H9 (cell line): ENCODE data around the gene CXCL14. TPM values are rescaled to one million over a fixed set of nuclear protein-coding genes. Genes with fewer than 3 reads are reported as not detected.
A peak's percentile ranks its signal among the peaks of the same experiment; 100 is the strongest.

Source experiments
- DNase-seq: peaks from one replicate; pipeline ENCODE4 v3.0.0-alpha.2; 2017
- H2AFZ ChIP-seq: one replicate; pipeline ENCODE4 v1.6.1; 2013; ENCODE audit warnings: mild to moderate bottlenecking, low read length, control low read depth, moderate library complexity
- H2AK5ac ChIP-seq: 2 replicates; pipeline ENCODE4 v1.6.1; 2013; ENCODE audit warnings: low read length, control low read depth, mixed read lengths; ENCODE audit not compliant: insufficient read length
- H2BK120ac ChIP-seq: one replicate; pipeline ENCODE4 v1.6.1; 2013; ENCODE audit warnings: low read depth, mild to moderate bottlenecking, low read length, control low read depth, inconsistent platforms; ENCODE audit not compliant: poor library complexity, severe bottlenecking
- H2BK12ac ChIP-seq: 2 replicates; pipeline ENCODE4 v1.6.1; 2013; ENCODE audit warnings: low read length, control low read depth, mixed read lengths, low read depth; ENCODE audit not compliant: insufficient read length
- H2BK15ac ChIP-seq: 2 replicates; pipeline ENCODE4 v1.6.1; 2013; ENCODE audit warnings: low read depth, low read length, control low read depth
- H2BK20ac ChIP-seq: one replicate; pipeline ENCODE4 v1.6.1; 2013; ENCODE audit warnings: low read depth, mild to moderate bottlenecking, low read length, control low read depth, inconsistent platforms; ENCODE audit not compliant: poor library complexity, severe bottlenecking
- H2BK5ac ChIP-seq: 2 replicates; pipeline ENCODE4 v1.6.1; 2013; ENCODE audit warnings: low read length, control low read depth, mixed read lengths; ENCODE audit not compliant: insufficient read length
- H3K14ac ChIP-seq: 2 replicates; pipeline ENCODE4 v1.6.1; 2013; ENCODE audit warnings: low read length, control low read depth; ENCODE audit not compliant: insufficient read depth
- H3K18ac ChIP-seq: 2 replicates; pipeline ENCODE4 v1.6.1; 2013; ENCODE audit warnings: low read depth, mild to moderate bottlenecking, mixed read lengths, low read length, control low read depth; ENCODE audit not compliant: insufficient read length
- H3K23ac ChIP-seq: 2 replicates; pipeline ENCODE4 v1.6.1; 2013; ENCODE audit warnings: low read length, control low read depth, mixed read lengths, low read depth; ENCODE audit not compliant: insufficient read length
- H3K23me2 ChIP-seq: 2 replicates; pipeline ENCODE4 v1.6.1; 2013; ENCODE audit warnings: low read depth, mild to moderate bottlenecking, mixed read lengths, low read length, control low read depth; ENCODE audit not compliant: insufficient read length, poor library complexity, severe bottlenecking
- H3K27ac ChIP-seq: 2 replicates; pipeline ENCODE4 v1.5.1; 2013; ENCODE audit warnings: low read length, control low read depth, mixed read lengths, low read depth; ENCODE audit not compliant: insufficient read length
- H3K27me3 ChIP-seq: 2 replicates; pipeline ENCODE4 v1.6.1; 2013; ENCODE audit warnings: low read length, control low read depth, inconsistent platforms; ENCODE audit not compliant: insufficient read depth
- H3K4ac ChIP-seq: 2 replicates; pipeline ENCODE4 v1.6.1; 2013; ENCODE audit warnings: low read depth, mild to moderate bottlenecking, control low read depth, inconsistent platforms, low read length, moderate library complexity
- H3K4me1 ChIP-seq: 2 replicates; pipeline ENCODE4 v1.6.1; 2013; ENCODE audit warnings: low read length, control low read depth, inconsistent platforms; ENCODE audit not compliant: insufficient read depth
- H3K4me2 ChIP-seq: 2 replicates; pipeline ENCODE4 v1.6.1; 2013; ENCODE audit warnings: low read length, control low read depth, mixed read lengths; ENCODE audit not compliant: insufficient read length, insufficient read depth
- H3K56ac ChIP-seq: 2 replicates; pipeline ENCODE4 v1.6.1; 2013; ENCODE audit warnings: low read depth, mild to moderate bottlenecking, mixed read lengths, low read length, control low read depth; ENCODE audit not compliant: insufficient read length
- H3K79me1 ChIP-seq: 2 replicates; pipeline ENCODE4 v1.6.1; 2013; ENCODE audit warnings: low read depth, mild to moderate bottlenecking, moderate library complexity, low read length, control low read depth, inconsistent platforms; ENCODE audit not compliant: insufficient read depth, poor library complexity, severe bottlenecking
- H3K79me2 ChIP-seq: 2 replicates; pipeline ENCODE4 v1.6.1; 2013; ENCODE audit warnings: low read length, control low read depth, inconsistent platforms; ENCODE audit not compliant: insufficient read depth
- H3K9ac ChIP-seq: 2 replicates; pipeline ENCODE4 v1.6.1; 2013; ENCODE audit warnings: low read length, control low read depth, mixed read lengths; ENCODE audit not compliant: insufficient read length; ENCODE audit errors: extremely low read depth
- H3K9me3 ChIP-seq: one replicate; pipeline ENCODE4 v1.6.1; 2013; ENCODE audit warnings: low read depth, low read length, inconsistent platforms; ENCODE audit not compliant: control insufficient read depth
- H3T11ph ChIP-seq: one replicate; pipeline ENCODE4 v1.6.1; 2013; ENCODE audit warnings: mild to moderate bottlenecking, low read length, control low read depth, inconsistent platforms
- H4K20me1 ChIP-seq: one replicate; pipeline ENCODE4 v1.6.1; 2013; ENCODE audit not compliant: control insufficient read depth, insufficient read length, insufficient read depth
- H4K5ac ChIP-seq: 2 replicates; pipeline ENCODE4 v1.6.1; 2013; ENCODE audit warnings: low read depth, mild to moderate bottlenecking, mixed read lengths, low read length, control low read depth; ENCODE audit not compliant: insufficient read length
- H4K8ac ChIP-seq: replicated peaks from 2 replicates; pipeline ENCODE4 v1.6.1; 2013; ENCODE audit warnings: low read length, control low read depth, mixed read lengths, low read depth; ENCODE audit not compliant: insufficient read length
- H4K91ac ChIP-seq: 2 replicates; pipeline ENCODE4 v1.6.1; 2013; ENCODE audit warnings: low read depth, mild to moderate bottlenecking, moderate library complexity, mixed read lengths, low read length, control low read depth; ENCODE audit not compliant: insufficient read length
- H3K27ac Mint-ChIP-seq, 3 experiments: 2 replicates in 2 of 3; 3 replicates in 1 of 3; pipeline ENCODE4 v1.8.0; 2020 to 2021; ENCODE audit warnings: mixed read lengths in 3 of 3, mild to moderate bottlenecking in 1 of 3, moderate library complexity in 1 of 3
- H3K27me3 Mint-ChIP-seq: 2 replicates; pipeline ENCODE4 v1.8.0; 2021; ENCODE audit warnings: low read depth, mild to moderate bottlenecking, moderate library complexity, mixed read lengths
- H3K36me3 Mint-ChIP-seq, 3 experiments: 2 replicates in 2 of 3; 3 replicates in 1 of 3; pipeline ENCODE4 v1.8.0; 2020 to 2021; ENCODE audit warnings: low read depth in 3 of 3, mixed read lengths in 3 of 3; ENCODE audit not compliant: insufficient read depth in 1 of 3
- H3K4me1 Mint-ChIP-seq, 2 experiments: 2 replicates each; pipeline ENCODE4 v1.8.0; 2020; ENCODE audit warnings: mixed read lengths in 2 of 2
- H3K4me3 Mint-ChIP-seq, 2 experiments: 2 replicates in 1 of 2; 3 replicates in 1 of 2; pipeline ENCODE4 v1.8.0; 2020 to 2021; ENCODE audit warnings: mild to moderate bottlenecking in 2 of 2, mixed read lengths in 2 of 2, moderate library complexity in 1 of 2
- H3K9me3 Mint-ChIP-seq, 2 experiments: 2 replicates in 1 of 2; 3 replicates in 1 of 2; pipeline ENCODE4 v1.8.0; 2020; ENCODE audit warnings: mild to moderate bottlenecking in 2 of 2, mixed read lengths in 2 of 2, moderate library complexity in 1 of 2
- CTCF ChIP-seq: fragments of 200-600 bp; sonication (generic); conservative IDR thresholded peaks from 3 replicates; pipeline ENCODE4 v1.8.0; 2021; ENCODE audit warnings: antibody characterized with exemption, mild to moderate bottlenecking
- whole genome bisulfite sequencing: extraction: QIAGEN DNeasy Blood & Tissue Kit; methylation state at CpG from one replicate; pipeline ENCODE4 v1.1.7; 2013; ENCODE audit warnings: missing lambda C conversion rate, low lambda C conversion rate, mixed read lengths; ENCODE audit not compliant: insufficient read length; ENCODE audit errors: extremely low coverage; 5-methylcytosine and 5-hydroxymethylcytosine counted together
- total RNA-seq: library from RNA; stranded (reverse); gene quantifications from 2 replicates; pipeline ENCODE4 v1.2.1, GENCODE V29; 2021

Gene CXCL14
- total RNA-seq, 1 experiment from 2014 or later: 1.1 TPM

GRCh38 chr5:135535820-135536801 lies 42.7 kb downstream of the CXCL14 start, which contains the start of gene NEUROG1:
TSS of gene NEUROG1 (minus strand) at chr5:135535964. CDS start at chr5:135535690, 274 bp downstream.
- H3K23me2 ChIP-seq: peaks cover 13% of the 10 kb centered on the region
- H2BK5ac ChIP-seq: no peak within 1 kb of the TSS
- no peaks in the 10 kb centered on the region for H3K79me2 ChIP-seq
- DNase-seq: peak; percentile 93
- H2AK5ac ChIP-seq: no peak within 1 kb of the TSS
- no peak within 1 kb of the TSS for H2BK12ac ChIP-seq
- peaks cover 14 to 15% of the 10 kb centered on the region in 2 experiments for H3K9me3 Mint-ChIP-seq
- no peak within 1 kb of the TSS for H3K4ac ChIP-seq
- no peak within 1 kb of the TSS for H3K56ac ChIP-seq
- no peak for TF ChIP-seq CTCF
- no peak within 1 kb of the TSS for H3K23ac ChIP-seq
- no peak within 1 kb of the TSS for H4K91ac ChIP-seq
- peaks cover 100% of the 10 kb centered on the region for H3K27me3 Mint-ChIP-seq
- no peak within 1 kb of the TSS for H3K27ac ChIP-seq
- no peak within 1 kb of the TSS for H2AFZ ChIP-seq
- H3T11ph ChIP-seq: no peak within 1 kb of the TSS
- peaks cover 93% of the 10 kb centered on the region for H3K27me3 ChIP-seq
- peak within 1 kb of the TSS; percentile 34 to 78; a peak in 4 of 5 replicates for H3K4me3 Mint-ChIP-seq
- peak within 1 kb of the TSS; percentile 43; the same call in 1 of the 2 replicates for H3K14ac ChIP-seq
- no peak within 1 kb of the TSS for H4K5ac ChIP-seq
- no peak within 1 kb of the TSS for H2BK120ac ChIP-seq
- WGBS: no CpG with 5 or more reads among the region's 74 CpGs
- no peaks in the 10 kb centered on the region for H3K79me1 ChIP-seq
- H3K36me3 Mint-ChIP-seq: peaks cover 0 to 1% (median 0%) of the 10 kb centered on the region in 3 experiments; a peak in 3 of 7 replicates
- peaks cover 11 to 27% of the 10 kb centered on the region in 2 experiments for H3K4me1 Mint-ChIP-seq
- H3K27ac Mint-ChIP-seq: no peak within 1 kb of the TSS
- H3K18ac ChIP-seq: no peak within 1 kb of the TSS
- H2BK15ac ChIP-seq: no peak within 1 kb of the TSS
- H2BK20ac ChIP-seq: no peak within 1 kb of the TSS
- no peak within 1 kb of the TSS for H3K9ac ChIP-seq
- no peak within 1 kb of the TSS for H4K8ac ChIP-seq
- peak within 1 kb of the TSS; percentile 61 for H3K4me2 ChIP-seq
- H3K4me1 ChIP-seq: peaks cover 2% of the 10 kb centered on the region; the same call in 1 of the 2 replicates
- peaks cover 7% of the 10 kb centered on the region for H3K9me3 ChIP-seq
- H4K20me1 ChIP-seq: no peaks in the 10 kb centered on the region
